ENCODE results near the gene CYB561D2. TPM values are rescaled to one million over a fixed set of nuclear protein-coding genes. Genes with fewer than 3 reads are reported as not detected.
A peak's percentile ranks its signal among the peaks of the same experiment; 100 is the strongest.

CYB561D2 gene
- polyA plus RNA-seq, 5 donors: 7.8 to 12.1 (median 9.5) TPM

DNA sequence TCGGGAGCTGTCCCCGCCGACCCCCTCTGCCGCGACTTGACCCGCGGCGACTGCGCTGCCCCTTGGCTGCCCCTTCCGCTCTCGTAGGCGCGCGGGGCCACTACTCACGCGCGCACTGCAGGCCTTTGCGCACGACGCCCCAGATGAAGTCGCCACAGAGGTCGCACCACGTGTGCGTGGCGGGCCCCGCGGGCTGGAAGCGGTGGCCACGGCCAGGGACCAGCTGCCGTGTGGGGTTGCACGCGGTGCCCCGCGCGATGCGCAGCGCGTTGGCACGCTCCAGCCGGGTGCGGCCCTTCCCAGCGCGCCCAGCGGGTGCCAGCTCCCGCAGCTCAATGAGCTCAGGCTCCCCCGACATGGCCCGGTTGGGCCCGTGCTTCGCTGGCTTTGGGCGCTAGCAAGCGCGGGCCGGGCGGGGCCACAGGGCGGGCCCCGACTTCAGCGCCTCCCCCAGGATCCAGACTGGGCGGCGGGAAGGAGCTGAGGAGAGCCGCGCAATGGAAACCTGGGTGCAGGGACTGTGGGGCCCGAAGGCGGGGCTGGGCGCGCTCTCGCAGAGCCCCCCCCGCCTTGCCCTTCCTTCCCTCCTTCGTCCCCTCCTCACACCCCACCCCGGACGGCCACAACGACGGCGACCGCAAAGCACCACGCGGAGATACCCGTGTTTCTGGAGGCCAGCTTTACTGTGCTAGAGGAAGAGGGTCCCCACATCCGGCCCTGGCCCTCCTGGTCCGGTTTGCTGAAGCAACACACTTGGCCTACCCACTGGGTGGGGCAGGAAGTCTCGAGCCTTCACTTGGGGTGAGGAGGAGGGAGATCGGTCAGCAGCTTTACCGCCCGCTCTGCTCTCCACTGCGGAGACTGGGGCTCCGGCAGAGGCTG is 10.0 kb upstream of the CYB561D2 start, which contains the start of gene RASSF1:
TSS of gene RASSF1 (minus strand) at position 389 of the 882 bp plus-strand sequence. CDS start at position 358, 31 bp downstream.
- peak; percentile 57 to 66 for DNase-seq

GRCh38 chr3:50341537-50341936 is 9.1 kb upstream of the CYB561D2 start:
- DNase-seq: no peak

- DNase-seq: no peak
These were observed 8.5 kb upstream of the CYB561D2 start for GRCh38 chr3:50341996-50342650.

GRCh38 chr3:50342813-50343633 is 7.6 kb upstream of the CYB561D2 start:
- DNase-seq: no peak

- DNase-seq: no peak
These were observed 5.7 kb upstream of the CYB561D2 start for GRCh38 chr3:50345008-50345407.

GRCh38 chr3:50345586-50346234 is 5.0 kb upstream of the CYB561D2 start, which contains the start of gene ZMYND10:
TSS of gene ZMYND10 (minus strand) at chr3:50345732. CDS start at chr3:50345579, 153 bp downstream.
- DNase-seq: no peak

DNA sequence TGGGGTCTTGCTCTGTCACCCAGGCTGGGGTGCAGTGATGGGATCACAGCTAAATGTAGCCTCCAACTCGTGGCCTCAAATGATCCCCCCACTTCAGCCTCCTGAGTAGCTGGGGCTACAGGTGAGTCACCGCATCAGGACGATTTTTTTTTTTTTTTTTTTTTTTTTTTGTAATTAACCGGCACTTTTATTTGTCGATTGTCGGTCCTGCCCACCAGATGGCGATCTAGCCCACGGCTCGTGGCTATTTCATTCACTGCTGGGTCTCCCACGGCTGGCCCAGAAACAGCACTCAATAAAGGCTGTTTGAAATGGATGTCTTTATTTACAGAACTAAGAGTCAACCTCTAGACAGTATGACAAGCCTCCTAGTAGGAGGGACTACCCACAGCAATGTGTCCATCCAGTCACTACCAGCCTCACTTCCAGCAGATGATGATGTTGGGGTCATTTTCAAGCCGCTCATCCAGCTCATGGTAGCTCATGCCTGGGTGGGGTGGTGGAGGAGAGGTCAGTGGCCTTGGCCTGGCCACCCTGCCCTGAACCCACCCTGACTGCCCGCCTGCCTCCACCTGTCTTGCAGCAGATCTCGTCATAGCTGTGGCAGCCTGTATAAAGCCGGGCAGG is 3.4 kb upstream of the CYB561D2 start:
- DNase-seq: peak in 1 of 2 donors; percentile 69

- no peak for DNase-seq
These were observed 492 bp upstream of the CYB561D2 start for GRCh38 chr3:50350213-50350526.

- no peak for DNase-seq
These were observed 648 bp downstream of the CYB561D2 start for GRCh38 chr3:50351323-50351697.

DNA sequence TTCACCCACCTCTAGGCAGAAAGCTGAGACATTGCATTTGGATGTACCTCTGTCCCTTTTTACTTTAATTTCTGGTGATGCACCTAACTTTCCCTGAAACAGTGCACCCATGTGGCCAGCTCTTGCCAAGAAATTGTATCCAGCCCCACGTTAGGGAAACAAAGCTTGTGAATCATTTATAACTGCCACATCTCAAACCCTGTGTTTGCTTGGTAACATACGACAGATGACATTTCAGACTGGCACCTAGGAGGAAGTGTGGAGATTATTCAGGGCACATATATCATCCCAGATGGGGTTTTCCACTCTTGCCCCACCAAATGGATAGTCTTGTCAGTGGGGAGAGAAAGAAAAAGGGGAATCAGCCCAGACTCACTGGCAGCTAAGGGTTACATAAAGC is 2.1 kb downstream of the CYB561D2 start:
- no peak for DNase-seq

- DNase-seq: no peak
These were observed 2.8 kb downstream of the CYB561D2 start for GRCh38 chr3:50353245-50354004.

GRCh38 chr3:50354186-50354764 is 3.6 kb downstream of the CYB561D2 start:
- no peak for DNase-seq

GRCh38 chr3:50354850-50355249 is 4.2 kb downstream of the CYB561D2 start:
- no peak for DNase-seq

GRCh38 chr3:50355829-50356552 is 5.3 kb downstream of the CYB561D2 start:
- no peak for DNase-seq

GRCh38 chr3:50356553-50356952 is 5.9 kb downstream of the CYB561D2 start:
- DNase-seq: no peak

GRCh38 chr3:50357481-50357880 is 6.8 kb downstream of the CYB561D2 start:
- no peak for DNase-seq

GRCh38 chr3:50358355-50358910 is 7.8 kb downstream of the CYB561D2 start:
- no peak for DNase-seq

DNA sequence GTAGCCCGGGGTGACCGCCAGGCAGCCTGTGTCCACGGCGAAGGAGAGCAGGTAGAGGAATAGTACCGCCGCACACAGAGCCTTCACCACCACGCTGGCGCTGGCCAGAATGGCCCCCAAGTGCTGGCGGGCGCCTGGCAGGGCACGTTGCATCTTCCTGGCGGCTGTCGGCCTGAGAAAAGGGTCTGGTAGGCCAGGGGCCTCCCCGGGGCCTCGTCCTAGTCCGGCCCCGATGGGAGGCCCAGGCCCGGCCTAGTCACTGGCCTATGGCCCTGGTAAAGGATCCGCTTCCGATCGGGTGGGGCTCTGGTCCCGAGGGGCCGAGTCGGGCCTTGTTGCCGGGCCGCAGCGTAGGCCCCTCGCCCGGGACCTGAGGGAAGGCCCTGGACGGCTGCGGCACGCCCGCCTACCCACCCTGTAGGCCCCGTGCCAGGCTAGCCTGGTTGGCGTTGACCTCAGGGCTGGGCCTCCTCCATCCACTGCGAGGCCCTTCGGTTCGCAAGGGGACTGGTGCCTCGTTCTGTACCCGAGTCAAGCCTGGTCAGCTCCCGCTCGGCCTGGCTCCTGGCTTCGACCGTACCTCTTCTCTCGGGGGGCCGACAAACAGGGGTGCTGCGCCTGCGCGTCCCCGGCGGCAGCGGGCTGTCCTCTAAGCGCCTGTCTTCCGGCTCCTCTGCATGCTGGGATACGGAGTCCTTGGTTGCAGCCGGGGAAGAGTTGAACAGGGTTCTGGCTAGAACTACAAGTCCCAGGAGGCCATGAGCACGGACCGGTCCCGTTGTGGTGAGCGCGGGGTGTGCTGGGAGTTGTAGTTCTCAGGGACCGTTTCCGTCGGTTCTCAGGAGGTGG is 8.5 kb downstream of the CYB561D2 start, which contains the start of gene TMEM115:
TSS of gene TMEM115 (minus strand) at position 611 of the 849 bp plus-strand sequence. CDS start at position 153, 458 bp downstream.
- DNase-seq: peak; percentile 94 to 95
